IPS-15b (cell line): ENCODE results near the gene JHY.

ENCODE experiments used
- H3K27me3 ChIP-seq: one replicate; pipeline ENCODE4 v1.6.1; 2013; ENCODE audit warnings: low read length; ENCODE audit not compliant: control insufficient read depth, insufficient read depth
- H3K36me3 ChIP-seq: one replicate; pipeline ENCODE4 v1.6.1; 2013; ENCODE audit warnings: low read length; ENCODE audit not compliant: control insufficient read depth, insufficient read depth
- H3K4me1 ChIP-seq: one replicate; pipeline ENCODE4 v1.6.1; 2013; ENCODE audit warnings: mild to moderate bottlenecking, low read length; ENCODE audit not compliant: control insufficient read depth, insufficient read depth
- H3K4me3 ChIP-seq: one replicate; pipeline ENCODE4 v1.5.1; 2013; ENCODE audit warnings: low read depth, low read length
- H3K9ac ChIP-seq: one replicate; pipeline ENCODE4 v1.6.1; 2013; ENCODE audit warnings: low read depth, mild to moderate bottlenecking, low read length
- H3K9me3 ChIP-seq: one replicate; pipeline ENCODE4 v1.6.1; 2013; ENCODE audit warnings: mild to moderate bottlenecking, low read length; ENCODE audit not compliant: control insufficient read depth, insufficient read depth

JHY gene

GRCh38 chr11:122917311-122917710 is 34.8 kb downstream of the JHY start:
- Histone ChIP-seq H3K36me3 (no peaks in the 10 kb centered on the region), H3K9ac (no peak overlapping the region), H3K27me3 (no peaks in the 10 kb centered on the region), H3K4me1 (peaks cover 6% of the 10 kb centered on the region), H3K9me3 (no peaks in the 10 kb centered on the region), H3K4me3 (no peak overlapping the region)

- Histone ChIP-seq H3K9me3 (no peaks in the 10 kb centered on the region), H3K9ac (no peak overlapping the region), H3K27me3 (no peaks in the 10 kb centered on the region), H3K4me1 (peaks cover 6% of the 10 kb centered on the region), H3K36me3 (no peaks in the 10 kb centered on the region), H3K4me3 (no peak overlapping the region)
Observed at GRCh38 chr11:122918734-122919133, 36.2 kb downstream of the JHY start.

DNA sequence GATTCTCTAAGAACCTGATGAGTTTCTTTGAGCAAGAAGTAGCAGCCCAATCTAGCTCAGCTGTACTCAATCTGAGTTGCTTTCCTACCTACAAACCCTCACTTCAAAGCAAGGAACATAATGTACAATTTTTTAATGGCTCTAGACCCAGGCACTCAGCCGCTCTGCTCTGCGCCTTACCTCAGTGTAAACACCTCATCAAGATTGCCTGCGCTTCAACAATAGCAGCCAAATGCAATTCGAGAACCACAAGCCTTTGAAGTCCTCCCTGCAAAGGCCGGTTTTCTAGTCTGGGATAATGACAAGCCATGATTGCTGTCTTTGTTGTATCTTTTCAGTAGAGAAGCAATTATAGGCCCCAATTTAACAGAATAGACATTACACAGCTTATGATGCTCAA is 38.0 kb downstream of the JHY start:
- no peaks in the 10 kb centered on the region for H3K27me3 ChIP-seq
- peaks cover 6% of the 10 kb centered on the region for H3K4me1 ChIP-seq
- no peak overlapping the region for H3K9ac ChIP-seq
- H3K9me3 ChIP-seq = no peaks in the 10 kb centered on the region
- H3K36me3 ChIP-seq = no peaks in the 10 kb centered on the region
- no peak overlapping the region for H3K4me3 ChIP-seq

DNA sequence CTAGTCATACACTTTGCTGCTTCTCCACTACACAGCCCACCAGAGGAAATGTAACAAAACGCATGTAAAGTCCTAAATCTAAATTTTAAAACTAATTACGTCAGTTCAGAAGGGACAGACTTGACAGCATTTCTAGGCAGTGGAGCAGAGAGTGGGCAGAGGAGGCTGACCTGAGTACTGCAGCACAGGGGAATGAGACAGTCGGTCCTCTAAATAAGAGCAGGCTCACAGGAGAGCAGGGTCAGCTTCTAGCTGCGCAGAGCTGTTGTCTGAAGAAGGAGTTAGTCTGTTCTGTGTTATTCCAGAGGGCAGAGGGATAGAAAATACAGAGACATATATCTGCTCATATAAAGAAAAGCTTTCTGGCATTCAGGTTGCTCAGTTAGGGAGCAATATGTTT is 40.3 kb downstream of the JHY start:
- H3K36me3 ChIP-seq = no peaks in the 10 kb centered on the region
- H3K27me3 ChIP-seq = no peaks in the 10 kb centered on the region
- H3K4me3 ChIP-seq = no peak overlapping the region
- H3K9me3 ChIP-seq = no peaks in the 10 kb centered on the region
- H3K4me1 ChIP-seq = peaks cover 6% of the 10 kb centered on the region
- H3K9ac ChIP-seq = no peak overlapping the region

GRCh38 chr11:122923302-122923701 is 40.7 kb downstream of the JHY start:
- Histone ChIP-seq H3K36me3 (no peaks in the 10 kb centered on the region), H3K9ac (no peak overlapping the region), H3K4me1 (peaks cover 6% of the 10 kb centered on the region), H3K9me3 (no peaks in the 10 kb centered on the region), H3K4me3 (no peak overlapping the region), H3K27me3 (no peaks in the 10 kb centered on the region)

- no peak overlapping the region for H3K4me3 ChIP-seq
- H3K27me3 ChIP-seq = peaks cover 2% of the 10 kb centered on the region
- no peaks in the 10 kb centered on the region for H3K9me3 ChIP-seq
- H3K4me1 ChIP-seq = no peaks in the 10 kb centered on the region
- H3K36me3 ChIP-seq = no peaks in the 10 kb centered on the region
- no peak overlapping the region for H3K9ac ChIP-seq
Observed at GRCh38 chr11:122931510-122931909, 49.0 kb downstream of the JHY start.

- Histone ChIP-seq H3K36me3 (no peaks in the 10 kb centered on the region), H3K9ac (no peak overlapping the region), H3K4me3 (no peak overlapping the region), H3K4me1 (no peaks in the 10 kb centered on the region), H3K27me3 (peaks cover 2% of the 10 kb centered on the region), H3K9me3 (no peaks in the 10 kb centered on the region)
Observed at GRCh38 chr11:122933416-122933815, 50.9 kb downstream of the JHY start.

GRCh38 chr11:122937983-122938382 is 55.4 kb downstream of the JHY start:
- no peaks in the 10 kb centered on the region for H3K27me3 ChIP-seq
- no peak overlapping the region for H3K9ac ChIP-seq
- no peaks in the 10 kb centered on the region for H3K4me1 ChIP-seq
- no peaks in the 10 kb centered on the region for H3K36me3 ChIP-seq
- no peaks in the 10 kb centered on the region for H3K9me3 ChIP-seq
- no peak overlapping the region for H3K4me3 ChIP-seq

DNA sequence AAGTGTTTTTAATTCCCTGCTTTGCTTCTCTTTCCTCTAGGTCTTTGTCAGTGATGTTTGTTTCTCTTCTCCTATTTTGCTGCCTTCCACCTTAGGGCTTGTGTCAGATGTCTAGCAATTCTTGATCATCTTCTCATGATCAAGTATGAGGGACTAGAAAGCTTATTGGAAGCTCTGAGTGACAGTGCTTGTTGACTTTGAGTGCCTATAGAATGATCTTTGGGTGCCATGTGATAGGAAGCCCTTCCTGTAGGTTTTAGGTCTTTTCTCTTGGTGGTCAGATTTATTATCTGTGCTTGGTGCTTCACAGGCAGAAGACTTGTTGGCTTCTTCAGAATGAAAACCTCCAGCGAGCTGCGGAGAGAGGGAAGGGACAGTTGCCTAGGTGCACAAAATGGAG is 56.0 kb downstream of the JHY start:
- H3K4me3 ChIP-seq = no peak overlapping the region
- no peaks in the 10 kb centered on the region for H3K27me3 ChIP-seq
- H3K9me3 ChIP-seq = no peaks in the 10 kb centered on the region
- no peaks in the 10 kb centered on the region for H3K4me1 ChIP-seq
- H3K36me3 ChIP-seq = no peaks in the 10 kb centered on the region
- no peak overlapping the region for H3K9ac ChIP-seq

- Histone ChIP-seq H3K9me3 (no peaks in the 10 kb centered on the region), H3K36me3 (no peaks in the 10 kb centered on the region), H3K27me3 (peaks cover 5% of the 10 kb centered on the region), H3K9ac (no peak overlapping the region), H3K4me3 (no peak overlapping the region), H3K4me1 (no peaks in the 10 kb centered on the region)
Observed at GRCh38 chr11:122951211-122951610, 68.7 kb downstream of the JHY start.

DNA sequence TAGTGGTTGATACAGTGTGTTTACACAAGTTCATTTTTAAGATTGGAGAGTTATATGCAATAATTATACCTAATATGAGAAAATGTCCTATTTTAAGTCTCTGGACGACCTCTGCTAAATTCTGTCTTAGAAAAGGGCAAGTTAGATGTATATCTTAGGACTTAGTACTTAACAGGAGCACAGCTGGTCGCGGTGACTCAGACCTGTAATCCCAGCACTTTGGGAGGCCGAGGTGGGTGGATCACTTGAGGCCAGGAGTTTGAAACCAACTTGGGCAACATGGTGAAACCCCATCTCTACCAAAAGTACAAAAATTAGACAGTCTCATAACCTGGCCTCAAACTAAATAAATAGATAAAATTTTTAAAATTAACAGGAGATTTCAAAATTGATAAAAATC is 71.9 kb downstream of the JHY start:
- Histone ChIP-seq H3K27me3 (peaks cover 2% of the 10 kb centered on the region), H3K36me3 (no peaks in the 10 kb centered on the region), H3K4me1 (no peaks in the 10 kb centered on the region), H3K9ac (no peak overlapping the region), H3K9me3 (no peaks in the 10 kb centered on the region), H3K4me3 (no peak overlapping the region)

DNA sequence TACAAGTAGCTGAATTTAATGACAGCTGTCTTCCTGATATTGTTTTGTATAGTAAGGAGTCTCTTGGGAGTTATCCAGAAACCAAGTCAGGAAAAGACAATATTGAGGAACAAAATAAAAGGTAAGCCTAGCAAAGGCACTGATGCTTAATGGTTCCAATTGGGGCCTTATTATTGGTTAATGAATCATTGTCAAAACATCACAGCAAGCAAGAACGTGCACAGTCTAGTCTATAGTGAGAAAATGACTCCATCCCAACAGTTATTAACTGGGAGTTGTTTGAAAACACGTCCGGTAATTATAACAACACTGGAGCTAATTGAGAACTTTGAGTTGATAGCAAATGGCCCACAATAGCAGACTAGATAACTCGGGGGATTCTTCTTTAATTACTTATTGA is 81.4 kb downstream of the JHY start:
- H3K36me3 ChIP-seq = no peaks in the 10 kb centered on the region
- peaks cover 10% of the 10 kb centered on the region for H3K27me3 ChIP-seq
- no peak overlapping the region for H3K4me3 ChIP-seq
- no peaks in the 10 kb centered on the region for H3K9me3 ChIP-seq
- no peaks in the 10 kb centered on the region for H3K4me1 ChIP-seq
- no peak overlapping the region for H3K9ac ChIP-seq
